GM18502 (cell line): ENCODE data around the gene TMEM179.

Experiments used
- ATAC-seq: cut with Tn5 transposase; IDR thresholded peaks from one replicate; pipeline ENCODE4 v1.9.1; 2021; ENCODE audit warnings: mild to moderate bottlenecking; ENCODE audit not compliant: unreplicated experiment, poor library complexity

The TMEM179 gene

DNA sequence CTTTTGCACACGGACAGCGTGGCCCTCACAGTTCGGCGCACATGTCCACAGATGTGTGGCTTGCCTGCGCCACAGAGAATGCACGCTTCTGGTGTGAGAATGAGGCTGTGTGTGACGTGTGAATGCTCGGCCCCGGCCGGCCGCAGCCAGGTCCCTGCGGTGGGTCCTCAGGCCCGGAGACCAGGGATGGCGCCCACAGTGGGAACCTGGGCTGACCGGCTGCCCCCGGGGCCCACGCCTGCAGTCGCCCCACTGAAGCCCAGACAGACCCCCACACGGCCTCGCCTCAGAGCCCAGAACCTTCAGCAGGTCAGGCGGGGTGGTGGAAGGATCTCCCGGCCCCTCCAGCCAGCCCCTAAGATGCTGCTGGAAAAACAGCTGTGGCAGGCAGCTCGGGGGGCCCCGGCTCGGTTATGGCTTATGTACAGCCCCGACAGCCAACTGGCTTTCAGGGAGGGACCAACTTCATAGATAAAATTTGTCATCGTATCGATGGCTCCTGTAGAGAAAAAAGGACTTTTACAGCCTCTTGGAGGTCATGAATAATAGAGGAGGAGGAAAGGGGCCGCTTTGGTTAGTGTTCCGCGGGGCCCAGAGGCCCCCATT is 29.5 kb downstream of the TMEM179 start:
- no peak for ATAC-seq

DNA sequence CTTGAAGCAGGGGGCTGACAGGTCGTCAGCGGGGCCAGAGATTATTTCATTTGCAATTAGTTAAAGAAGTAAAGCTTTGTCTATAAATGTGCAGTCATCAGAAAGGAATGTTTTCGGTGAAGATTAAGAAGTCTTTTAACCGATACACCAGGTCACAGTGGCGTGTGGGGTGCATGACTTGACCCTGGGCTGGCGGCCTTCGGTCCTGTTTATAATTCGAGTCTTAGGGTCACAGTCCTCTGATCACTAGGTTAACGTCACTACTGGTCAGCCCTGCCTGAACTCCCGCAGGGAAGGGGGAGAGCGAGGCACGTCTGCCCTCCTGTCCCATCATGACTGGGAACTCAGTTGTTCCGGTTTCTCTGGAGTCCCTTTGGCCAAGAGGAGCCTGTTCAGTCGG is 30.0 kb downstream of the TMEM179 start:
- no peak for ATAC-seq

DNA sequence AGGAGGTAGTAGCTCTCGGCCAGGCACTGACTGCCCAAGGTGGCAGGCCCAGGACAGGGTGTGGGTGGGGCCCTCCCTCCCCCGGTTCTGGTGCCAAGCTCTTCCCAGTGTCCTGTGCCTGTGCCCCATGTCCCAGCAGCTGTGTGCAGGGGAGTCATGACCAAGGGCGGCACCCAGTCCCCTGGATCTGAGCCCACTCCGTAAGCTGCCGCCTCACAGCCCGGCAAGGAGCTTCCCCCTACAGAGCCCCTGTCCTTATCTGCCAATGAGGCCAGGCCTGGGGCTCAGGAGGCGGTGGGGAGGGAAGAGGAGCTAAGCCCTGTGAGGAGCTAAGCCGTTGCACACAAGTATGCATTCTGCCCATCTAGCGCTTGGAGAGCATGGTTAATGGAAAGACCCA is 30.6 kb downstream of the TMEM179 start:
- ATAC-seq = no peak

DNA sequence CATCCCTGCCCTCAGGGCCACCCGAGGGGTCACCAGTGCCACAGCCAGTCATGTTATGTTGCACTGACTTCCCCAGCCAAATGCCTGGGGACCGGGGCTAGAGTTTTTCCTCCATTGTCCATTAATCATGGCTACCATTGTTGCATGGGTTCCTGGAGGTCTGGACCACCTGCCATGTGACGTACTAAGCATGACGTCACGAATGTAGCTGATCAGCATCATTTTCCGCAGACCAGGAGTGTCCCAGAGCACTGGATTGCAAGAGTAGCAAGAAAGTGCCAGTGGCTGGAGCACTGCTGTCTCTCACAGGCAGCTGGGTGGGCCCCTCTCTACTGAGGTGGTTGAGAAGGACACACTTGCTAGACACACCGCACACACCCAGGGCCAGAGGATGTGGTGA is 31.9 kb downstream of the TMEM179 start:
- ATAC-seq = no peak

DNA sequence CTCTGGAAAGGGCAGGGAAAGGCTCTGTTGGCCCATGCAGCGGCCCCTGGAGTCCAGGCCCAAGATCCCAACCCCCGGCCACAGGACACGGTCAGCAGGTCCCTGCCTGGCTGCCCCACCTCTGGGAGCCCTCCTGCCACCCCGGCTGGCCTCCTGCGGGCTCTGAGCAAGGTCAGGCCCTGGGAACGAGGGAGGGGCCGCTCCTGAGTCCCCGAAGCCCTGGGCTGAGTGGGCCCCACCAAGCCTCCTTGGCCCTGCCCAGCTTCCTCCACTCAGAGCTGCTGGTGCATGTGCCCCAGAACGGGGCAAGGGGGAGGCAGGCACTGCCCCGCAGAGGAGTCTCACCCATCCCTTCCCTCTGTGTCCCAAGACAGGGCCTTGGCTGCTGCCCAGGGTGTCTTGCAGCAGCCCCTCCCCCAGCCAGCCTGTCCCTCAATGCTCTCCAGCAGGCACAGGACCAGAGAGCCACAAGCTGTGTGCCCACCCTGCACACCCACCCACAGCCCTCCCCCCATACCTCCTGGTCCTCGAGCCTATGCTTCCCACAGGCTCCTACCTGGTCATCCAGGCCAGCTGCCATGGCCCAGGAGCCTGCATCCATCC is 32.4 kb downstream of the TMEM179 start:
- ATAC-seq = no peak

DNA sequence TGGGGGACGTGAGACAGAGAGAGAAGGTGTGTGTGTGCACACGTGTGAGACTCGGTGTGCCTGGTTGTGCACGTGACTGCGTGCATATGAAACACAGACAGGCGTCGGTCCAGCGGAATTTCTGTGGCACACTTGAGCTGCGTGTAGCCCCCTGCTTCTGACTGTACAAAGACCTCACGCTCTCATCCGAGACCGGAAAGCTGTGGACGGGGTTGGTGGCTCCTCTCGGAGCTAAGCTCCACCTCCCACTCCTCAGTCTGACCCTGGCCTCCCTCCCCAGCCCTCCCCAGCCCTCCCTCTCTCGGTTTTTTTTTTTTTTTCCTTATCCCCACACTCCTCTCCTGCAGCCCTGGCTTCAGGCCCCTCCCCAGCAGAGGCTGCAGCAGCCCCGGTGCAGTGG is 33.3 kb downstream of the TMEM179 start:
- no peak for ATAC-seq

DNA sequence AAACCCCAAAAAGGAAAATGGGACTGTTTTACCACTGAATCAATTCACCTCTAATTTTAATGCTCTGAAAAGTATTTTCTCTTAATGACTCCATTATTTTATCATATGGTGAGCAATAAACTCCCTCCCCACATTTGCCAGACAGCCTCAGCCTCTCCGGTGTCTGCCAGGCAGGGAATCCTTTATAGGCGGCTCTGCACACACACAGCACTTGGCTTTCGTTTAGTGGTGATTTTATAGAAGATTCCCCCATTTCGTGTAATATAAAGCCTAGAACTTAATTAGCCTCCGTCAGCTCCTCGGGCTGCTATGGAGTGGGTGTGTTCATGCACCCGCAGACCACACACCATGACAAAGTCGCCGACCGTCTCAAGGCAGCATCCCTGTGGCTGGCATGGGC is 35.1 kb downstream of the TMEM179 start:
- ATAC-seq = no peak

DNA sequence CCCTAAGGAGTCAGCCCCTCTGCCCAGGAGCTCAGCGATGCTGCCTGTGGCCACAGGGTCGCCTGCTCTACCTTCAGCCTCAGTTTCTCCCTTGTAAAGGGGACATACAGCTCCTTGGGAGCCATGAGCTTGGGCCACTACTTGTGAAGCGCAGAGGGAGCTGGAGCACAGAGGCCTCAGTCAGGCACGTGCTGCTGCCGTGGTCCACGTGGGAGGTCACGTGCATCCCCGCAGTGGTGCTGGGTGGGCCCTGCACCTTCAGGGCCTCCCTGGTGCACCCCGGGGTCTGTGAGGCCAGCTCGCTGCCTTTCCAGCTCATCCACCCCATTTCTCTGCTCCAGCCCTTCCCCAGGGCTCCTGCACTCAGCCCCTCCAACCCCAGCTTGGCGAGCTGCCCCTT is 36.0 kb downstream of the TMEM179 start:
- no peak for ATAC-seq

DNA sequence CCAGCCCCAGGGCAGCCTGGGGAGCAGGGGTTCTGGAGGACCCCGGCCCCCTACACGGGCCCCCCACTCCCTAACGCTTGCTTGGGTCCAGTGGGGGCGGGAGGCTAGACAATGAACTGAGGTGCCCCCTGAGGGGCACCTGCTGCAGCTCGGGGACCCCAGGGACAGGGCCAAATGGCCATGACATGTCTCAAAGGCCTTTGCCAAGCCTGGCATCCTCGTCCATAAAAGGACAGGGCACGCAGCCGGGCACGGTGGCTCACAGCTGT is 36.7 kb downstream of the TMEM179 start:
- no peak for ATAC-seq

DNA sequence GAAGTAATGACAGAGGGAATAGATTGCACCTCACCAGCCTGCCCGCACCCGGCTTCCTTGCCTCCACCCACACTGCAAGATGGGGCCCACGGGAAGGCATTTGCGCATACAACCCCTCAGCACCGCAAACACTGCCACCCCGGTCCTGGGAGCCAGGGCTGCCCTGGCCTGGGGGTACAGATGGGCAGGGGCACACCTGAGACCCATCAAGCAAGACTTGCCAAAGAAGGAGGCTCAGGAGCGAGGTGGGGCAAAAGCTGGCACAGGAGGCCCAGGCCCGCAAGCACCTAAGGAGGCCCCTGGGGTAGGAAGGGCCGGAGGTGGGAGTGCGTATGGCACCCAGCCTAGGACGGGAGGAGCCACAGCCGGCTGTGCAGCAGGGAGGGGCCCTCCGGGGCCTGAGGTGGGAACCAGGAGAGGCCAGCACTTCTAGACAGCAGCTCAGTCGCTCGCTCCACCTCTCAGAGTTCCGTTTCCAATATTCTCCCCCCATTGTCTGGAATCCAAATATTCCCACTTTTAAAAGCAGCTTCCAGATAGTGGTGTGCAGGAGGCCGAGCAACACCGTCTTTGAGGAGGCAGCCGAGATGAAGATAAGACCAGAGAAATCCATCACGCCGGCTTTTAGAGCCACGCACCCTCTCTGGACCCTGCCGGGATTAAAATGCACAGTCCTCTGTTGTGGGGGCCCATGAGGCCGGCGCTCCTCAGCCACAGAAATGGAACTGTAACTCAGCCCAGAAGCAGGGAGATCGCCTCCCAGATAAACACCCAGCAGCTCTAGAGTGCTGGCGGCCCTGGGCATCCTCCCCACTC is 37.2 kb downstream of the TMEM179 start:
- ATAC-seq = no peak

DNA sequence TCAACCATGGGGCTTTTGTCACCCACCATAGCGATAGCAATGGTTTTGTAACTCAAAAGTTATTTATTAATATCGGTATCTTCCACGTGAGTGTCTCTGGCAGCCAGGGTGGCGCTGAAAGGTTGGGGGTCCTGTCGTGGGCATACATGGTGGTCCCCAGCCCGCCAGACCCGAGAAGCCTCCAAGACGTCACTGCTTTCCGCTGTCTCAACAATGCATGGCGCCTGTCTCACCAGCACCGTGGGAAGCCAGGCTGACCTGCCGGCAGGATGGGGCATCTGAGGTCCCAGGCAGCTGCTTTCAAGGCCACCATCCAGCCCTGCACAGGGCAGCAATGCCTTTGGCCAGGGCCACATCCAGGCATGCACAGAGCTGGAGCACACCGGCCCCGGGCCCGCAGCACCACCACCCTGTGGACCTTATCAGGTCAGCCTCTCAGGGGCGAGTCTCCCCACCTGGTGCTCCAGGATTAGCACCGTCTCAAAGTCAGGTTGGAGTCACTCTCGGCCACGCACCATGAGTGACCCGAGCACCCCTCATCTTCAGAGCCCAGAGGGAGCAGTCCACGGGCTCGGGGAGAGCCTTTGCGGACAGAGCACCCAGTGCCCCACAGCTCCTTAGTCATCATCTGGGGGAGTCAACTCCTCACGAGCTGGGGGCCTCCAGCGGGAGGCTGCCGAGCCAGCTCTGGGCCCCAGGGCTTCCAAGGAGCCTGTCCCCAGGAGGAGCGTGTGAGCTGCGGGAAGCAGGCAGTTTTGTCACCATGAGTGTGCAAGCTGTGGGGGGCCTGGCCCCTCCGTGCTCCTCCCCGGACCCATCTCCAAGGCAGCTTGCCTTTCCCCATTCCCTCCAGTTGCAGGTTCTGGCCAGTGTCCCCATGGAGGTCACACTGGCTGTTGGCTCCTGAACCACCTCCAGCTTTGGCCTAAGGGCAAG is 39.6 kb downstream of the TMEM179 start:
- ATAC-seq = no peak

DNA sequence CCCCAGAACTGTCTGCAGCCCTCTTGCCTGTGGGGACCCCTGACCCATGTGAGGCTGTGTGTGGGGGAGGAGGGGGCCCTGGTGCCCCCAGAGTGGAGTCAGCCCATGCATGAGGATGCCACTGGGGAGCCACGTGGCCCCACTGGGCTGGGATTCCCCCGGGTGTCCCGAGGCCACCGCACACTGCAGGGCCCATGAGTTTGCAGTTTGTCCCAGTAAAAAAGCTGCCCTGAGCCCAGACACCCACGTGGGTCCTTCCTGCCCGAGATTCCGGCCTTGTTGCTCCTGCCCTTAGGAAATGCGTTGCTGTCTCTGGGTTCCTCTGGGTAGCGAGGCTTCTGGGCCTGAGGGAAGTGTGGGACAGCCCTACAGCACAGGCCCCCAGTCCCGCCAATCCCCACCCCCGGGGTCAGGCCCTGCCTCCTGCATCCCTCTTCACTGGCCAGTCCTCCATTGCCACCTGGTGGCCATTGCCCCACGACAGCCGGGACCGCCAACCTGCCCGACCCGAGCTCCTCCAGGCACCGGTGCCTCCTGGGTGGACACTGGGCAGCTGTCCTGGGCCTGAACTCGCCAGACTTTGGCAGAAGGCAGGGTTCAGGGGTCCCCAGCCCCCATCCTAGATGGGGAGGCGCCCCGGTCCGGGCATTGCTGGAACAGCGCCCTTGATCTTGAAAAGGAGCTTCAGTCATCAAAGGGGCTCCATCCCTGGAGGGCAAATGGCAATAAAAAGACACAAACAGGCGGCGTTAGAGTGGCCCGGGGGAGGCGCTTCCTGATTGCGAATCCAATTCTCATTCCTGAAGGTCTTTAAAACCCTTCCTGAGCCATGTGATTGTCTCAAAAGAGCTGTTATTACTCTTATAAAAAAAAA is 40.6 kb downstream of the TMEM179 start:
- no peak for ATAC-seq

DNA sequence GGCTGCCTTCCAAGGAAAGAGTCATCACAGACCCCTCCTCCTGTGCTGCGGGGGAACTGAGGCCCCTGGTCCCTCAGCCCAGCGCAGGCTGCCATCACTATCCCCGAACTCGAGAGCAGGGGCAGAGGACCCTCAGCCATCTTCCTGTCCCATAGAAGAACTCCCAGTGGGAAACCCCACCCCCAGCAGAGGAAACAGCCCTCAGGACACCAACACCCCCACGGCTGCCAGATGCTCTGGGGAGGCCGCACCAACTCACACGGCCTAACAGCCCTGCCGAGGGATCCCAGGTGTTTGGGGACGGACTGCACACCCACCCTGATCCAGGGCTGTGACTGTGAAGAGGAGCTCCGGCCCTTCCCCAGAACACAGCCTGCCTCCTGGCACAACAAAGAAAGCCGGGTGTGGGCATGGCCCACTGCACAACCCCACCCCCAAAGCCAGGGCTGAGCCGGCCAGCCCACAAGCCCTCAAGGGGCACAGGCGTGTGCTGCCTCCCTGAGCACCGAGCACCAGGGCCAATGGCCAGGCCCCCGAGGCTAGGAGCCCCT is 41.3 kb downstream of the TMEM179 start:
- ATAC-seq = no peak

DNA sequence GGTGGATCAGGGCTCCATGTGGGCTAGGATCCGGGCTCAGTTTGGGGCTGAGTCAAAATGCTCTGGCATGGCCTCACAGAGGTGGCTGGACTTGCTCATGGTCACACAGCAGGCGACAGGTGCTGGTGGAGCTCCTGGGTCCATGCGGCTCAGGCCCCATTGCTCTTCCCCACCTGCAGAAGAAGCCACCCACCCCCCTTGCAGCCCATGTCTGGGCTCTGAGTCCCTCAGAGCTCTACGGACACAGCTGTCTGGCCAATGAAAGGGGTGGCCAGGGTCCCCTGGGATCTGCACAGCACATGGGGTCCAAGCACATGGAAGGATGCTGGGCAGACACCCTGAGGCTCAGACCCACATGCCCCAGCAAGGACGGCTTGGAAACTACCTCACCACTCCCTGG is 42.0 kb downstream of the TMEM179 start:
- no peak for ATAC-seq

DNA sequence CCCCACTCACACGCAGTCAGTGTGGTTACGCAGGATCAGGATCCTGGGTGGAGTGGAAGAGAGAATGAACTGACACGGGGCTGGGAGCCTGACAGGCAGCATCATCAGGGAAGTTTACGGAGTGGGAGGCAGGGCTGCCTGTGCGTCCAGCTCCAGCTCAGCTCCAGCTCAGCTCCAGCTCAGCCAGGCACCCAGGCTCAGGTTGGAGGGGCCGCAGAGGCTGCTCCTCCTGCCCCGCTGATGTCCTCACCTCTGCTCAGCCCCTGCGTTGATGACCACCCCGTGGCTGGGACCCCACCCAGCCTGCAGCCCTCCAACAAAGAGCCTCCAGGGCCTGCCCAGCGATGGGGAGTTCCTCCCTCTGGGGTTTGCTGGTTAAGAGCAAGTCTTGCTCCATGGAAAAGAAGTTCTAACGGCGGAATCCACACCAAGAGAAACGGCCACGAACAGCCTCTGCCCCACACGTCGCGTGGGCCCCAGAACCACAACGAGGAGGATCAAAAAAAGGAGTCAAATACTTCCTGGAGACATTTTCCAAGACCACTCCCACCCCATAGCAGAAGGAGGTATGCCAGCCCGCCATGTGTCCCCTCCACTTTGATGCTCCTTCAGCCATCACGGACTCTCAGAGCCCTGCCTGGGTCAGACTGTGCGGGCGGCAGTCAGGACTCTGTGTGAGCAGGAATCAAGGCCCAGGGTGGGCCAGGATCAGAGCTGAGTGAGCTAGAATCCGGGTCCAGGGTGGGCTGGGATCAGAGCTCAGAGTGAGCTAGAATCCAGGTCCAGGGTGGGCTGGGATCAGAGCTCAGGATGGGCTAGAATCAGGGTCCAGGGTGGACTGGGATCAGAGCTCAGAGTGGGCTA is 42.7 kb downstream of the TMEM179 start:
- no peak for ATAC-seq

DNA sequence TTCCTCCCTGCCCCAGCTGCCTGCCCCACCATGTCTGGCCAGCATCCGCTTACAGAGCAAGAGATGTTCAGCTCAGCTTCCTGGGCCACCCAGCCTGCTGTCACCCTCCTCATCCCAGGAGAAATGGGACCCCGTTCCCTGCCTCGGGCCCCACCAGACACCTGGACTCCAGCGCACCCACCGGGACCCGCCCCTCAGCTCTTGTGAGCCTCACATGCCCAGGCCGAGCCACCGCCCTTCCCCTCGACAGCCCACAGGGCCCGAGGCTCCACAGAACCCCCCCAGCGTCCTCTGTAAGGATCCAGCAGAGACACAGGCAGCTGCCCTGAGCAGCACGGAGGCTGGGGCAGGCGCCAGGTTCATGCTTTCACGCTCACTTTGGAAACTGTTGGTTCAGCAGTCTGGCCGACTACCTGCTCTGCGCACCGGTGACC is 43.4 kb downstream of the TMEM179 start:
- no peak for ATAC-seq

DNA sequence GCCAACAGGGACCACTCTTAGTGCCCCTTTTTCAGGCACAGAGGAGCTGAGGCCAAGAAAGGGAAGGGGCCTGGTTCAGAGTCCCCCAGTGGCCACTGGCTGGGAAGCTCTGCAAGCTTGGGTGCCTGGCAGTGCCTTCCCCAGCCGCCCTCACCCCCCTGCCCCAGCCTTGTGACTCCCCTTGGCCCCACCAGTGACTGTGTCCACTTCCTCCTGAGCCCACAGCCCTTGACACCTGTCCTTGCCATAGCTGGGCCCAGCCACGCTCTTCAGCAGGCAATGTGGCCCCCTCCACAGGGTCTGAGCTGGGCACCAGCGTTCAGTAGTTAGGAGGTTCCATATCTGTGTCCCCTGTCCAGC is 44.0 kb downstream of the TMEM179 start:
- ATAC-seq = no peak

DNA sequence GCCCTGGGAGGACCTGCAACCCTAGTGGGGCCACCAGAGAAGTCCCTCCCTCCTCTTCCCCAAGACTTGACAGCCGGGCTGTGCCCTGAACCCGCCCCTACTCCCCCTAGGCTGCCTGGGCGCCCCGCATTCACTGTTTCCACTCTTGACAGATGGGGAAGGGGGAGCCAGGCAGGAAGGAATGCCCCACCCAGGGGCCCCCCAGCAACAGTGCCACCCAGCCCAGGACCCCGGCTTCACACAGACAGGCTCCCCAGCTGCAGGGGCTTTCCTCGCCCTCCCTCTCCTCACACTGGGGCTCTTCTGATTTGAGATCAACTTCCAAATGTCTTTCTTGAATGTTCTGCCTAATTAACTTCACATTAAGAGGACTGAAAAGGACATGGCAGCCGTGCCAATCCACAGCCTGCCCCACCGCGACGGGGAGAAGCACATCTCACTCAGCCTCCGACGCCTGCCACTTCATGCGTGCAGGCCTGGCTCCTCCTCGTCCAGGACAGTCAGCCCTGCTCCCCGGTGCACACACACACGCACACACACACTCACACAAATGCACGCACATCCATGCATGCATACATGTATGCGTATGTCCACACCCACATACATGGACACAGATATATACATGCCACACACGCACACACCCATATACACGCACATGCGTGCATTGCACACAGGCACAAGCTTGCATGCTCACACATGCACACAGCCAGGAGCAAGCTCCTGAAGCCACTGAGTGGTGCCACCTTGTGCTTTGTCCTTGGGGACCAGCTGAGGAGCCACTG is 44.6 kb downstream of the TMEM179 start:
- no peak for ATAC-seq
